Activated CD4-positive, alpha-beta T cell treated with anti-CD3 and anti-CD28 coated beads, Interleukin-2, amount 50 U/mL, for 16 hours (primary cell): ENCODE results near the gene CDHR2.
"Not testable (repeated sequence)": the region's sequence is repeated elsewhere in the genome, so short reads cannot be mapped to it uniquely, and the experiment has no call there.

Source experiments
- DNase-seq: peaks from one replicate; pipeline ENCODE4 v3.0.0-alpha.2; 2020

Gene CDHR2

DNA sequence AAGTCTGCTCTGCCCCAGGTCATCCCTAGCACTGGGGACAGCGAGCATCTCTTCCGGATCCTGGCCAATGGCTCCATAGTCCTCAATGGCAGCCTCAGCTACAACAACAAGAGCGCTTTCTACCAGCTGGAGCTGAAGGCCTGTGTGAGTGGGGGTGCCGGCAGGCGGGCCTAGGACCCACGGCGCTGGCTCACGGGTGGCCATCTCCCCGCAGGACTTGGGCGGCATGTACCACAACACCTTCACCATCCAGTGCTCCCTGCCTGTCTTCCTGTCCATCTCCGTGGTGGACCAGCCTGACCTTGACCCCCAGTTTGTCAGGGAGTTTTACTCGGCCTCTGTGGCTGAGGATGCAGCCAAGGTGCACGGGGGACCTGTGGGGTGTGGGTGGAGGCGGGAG lies 25.9 kb downstream of the CDHR2 start:
- no peak for DNase-seq

GRCh38 chr5:176575488-176576422 lies 26.6 kb downstream of the CDHR2 start:
- DNase-seq = no peak

DNA sequence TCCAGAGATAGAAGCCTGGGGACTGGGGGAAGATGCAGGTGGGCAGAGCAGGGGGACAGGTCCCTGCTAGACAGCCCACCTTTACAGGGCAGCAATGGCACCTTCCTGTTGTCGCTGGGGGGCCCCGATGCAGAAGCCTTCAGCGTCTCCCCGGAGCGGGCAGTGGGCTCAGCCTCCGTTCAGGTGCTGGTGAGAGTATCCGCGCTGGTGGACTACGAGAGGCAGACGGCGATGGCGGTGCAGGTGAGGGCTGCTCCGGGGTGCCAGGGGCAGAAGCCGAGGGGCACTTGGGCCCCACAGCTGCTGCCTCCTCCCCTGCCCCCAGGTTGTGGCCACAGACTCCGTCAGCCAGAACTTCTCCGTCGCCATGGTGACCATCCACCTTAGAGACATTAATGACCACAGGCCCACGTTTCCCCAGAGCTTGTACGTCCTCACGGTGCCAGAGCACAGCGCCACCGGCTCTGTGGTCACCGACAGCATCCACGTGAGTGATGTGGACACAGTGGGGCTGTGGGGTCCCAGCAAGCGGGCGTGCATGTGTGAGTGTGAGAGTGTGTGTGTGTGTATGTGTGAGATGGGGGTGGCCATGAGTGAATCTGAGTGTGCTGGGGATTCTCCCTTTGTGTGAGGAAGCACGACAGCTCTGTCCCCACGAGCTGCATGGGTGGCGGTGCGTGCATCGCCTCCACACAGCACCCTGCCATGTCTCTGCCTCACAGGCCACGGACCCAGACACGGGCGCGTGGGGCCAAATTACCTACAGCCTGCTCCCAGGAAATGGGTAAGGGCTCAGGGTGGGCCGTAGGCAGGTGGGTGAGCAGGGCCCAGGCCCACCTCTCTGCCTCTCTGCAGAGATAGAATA lies 28.4 kb downstream of the CDHR2 start:
- DNase-seq = no peak

GRCh38 chr5:176578391-176578808 lies 29.3 kb downstream of the CDHR2 start:
- DNase-seq = peak; percentile 27

- DNase-seq = no peak
These were observed 30.2 kb downstream of the CDHR2 start for GRCh38 chr5:176579323-176579722.

GRCh38 chr5:176581361-176581760 lies 32.2 kb downstream of the CDHR2 start:
- DNase-seq = no peak

- DNase-seq = no peak
These were observed 33.9 kb downstream of the CDHR2 start for GRCh38 chr5:176583076-176583475.

- no peak for DNase-seq
These were observed 38.3 kb downstream of the CDHR2 start for GRCh38 chr5:176587398-176587797.

DNA sequence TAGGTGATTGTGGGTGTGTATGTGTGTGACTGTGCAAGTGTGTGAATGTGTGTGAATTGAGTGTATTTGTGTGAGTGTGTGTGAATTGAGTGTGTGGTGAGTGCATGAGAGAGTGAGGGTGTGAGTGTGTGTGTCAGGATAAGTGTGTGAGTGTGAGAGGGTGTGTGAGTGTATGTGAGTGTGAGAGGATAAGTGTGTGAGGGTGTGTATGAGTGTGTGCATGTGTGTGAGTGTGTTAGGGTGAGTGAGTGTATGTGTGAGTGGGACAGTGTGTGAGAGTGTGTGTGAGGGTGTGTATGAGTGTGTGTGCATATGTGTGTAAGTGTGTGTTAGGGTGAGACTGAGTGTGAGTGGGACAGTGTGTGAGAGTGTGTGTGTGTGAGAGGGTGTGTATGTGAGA lies 39.2 kb downstream of the CDHR2 start:
- no peak for DNase-seq

GRCh38 chr5:176589039-176589769 lies 40.1 kb downstream of the CDHR2 start:
- no peak for DNase-seq

- DNase-seq = no peak
These were observed 41.0 kb downstream of the CDHR2 start for GRCh38 chr5:176590035-176590717.

- not testable (repeated sequence) for DNase-seq
These were observed 42.5 kb downstream of the CDHR2 start for GRCh38 chr5:176591667-176592066.

GRCh38 chr5:176592573-176592972 lies 43.4 kb downstream of the CDHR2 start:
- DNase-seq = no peak

DNA sequence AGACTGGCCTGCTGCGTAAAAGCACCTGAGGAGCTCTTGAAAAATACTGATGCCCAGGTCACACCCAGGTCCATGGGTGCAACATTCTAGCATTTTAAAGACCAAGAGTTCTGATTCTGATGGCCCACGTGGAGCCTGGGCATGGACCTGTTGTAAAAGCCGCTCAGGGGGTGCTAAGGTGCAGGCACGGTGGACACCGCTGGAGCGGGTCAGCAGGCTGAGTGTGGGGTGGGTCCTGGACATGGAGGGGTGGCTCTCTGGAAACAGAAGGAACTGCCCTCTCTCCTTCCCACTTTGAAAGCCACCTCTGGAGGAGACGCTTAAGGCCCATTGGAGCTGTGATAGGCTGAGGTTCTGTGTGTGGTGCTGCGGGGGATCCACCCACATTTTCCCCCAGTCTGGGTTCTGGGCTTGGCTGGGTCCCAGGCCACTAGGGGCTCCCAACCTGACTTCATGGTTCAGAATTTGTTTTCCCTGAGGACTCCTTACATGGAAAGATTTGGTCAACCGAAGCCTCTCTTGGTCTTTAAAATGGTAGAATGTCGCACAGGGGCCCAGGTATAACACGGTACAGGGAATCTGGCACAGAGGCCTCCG lies 44.2 kb downstream of the CDHR2 start:
- DNase-seq = no peak

GRCh38 chr5:176594554-176594953 lies 45.4 kb downstream of the CDHR2 start:
- no peak for DNase-seq

DNA sequence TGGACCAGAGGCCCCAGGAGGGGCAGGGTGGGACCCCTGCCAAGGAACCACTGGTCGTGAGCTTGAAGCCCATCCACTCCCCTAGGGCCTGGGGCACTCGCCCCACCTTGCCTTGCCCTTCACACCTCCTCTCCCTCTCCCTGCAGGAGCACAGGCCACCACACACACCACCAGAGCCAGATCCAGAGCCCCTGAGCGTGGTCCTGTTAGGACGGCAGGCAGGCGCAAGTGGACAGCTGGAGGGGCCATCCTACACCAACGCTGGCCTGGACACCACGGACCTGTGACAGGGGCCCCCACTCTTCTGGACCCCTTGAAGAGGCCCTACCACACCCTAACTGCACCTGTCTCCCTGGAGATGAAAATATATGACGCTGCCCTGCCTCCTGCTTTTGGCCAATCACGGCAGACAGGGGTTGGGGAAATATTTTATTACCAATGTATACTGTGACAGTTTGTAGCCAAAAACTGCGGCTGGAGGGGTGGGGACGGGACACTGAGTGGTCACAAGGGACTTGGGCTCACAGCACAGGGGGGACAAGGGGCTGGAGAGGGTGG lies 46.3 kb downstream of the CDHR2 start:
- no peak for DNase-seq

DNA sequence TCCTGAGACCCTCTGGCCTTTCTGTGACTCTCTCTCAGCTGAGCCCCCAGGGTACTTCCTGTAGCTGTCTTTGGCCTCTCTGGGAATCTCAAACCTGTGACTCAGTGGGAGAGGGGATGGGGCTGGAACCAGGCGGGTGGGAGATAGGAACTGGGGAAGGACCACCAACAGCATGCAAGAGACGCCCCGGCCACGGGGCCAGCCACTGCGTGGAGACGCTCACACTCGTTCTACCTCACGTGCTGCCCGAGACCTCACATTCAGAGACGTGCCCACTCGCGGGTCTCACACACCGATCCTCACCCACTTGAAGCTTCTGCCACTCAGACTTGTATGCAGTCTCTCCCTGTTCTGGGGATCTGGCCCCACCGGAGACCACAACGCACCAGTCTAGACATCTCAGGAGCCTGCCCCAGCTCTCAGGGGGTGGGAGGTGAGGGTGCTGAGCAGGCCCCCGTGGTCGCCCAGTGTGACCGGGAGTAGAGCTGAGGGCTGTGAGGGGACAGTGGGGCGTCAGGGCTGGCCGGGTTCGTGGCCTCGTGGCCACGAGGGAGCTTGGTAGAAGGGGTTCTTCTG lies 47.0 kb downstream of the CDHR2 start:
- DNase-seq = no peak

GRCh38 chr5:176596689-176597416 lies 47.7 kb downstream of the CDHR2 start:
- peak; percentile 62 for DNase-seq

- no peak for DNase-seq
These were observed 48.6 kb downstream of the CDHR2 start for GRCh38 chr5:176597417-176598389.
